ENCODE data around the gene PBX3.

DNA sequence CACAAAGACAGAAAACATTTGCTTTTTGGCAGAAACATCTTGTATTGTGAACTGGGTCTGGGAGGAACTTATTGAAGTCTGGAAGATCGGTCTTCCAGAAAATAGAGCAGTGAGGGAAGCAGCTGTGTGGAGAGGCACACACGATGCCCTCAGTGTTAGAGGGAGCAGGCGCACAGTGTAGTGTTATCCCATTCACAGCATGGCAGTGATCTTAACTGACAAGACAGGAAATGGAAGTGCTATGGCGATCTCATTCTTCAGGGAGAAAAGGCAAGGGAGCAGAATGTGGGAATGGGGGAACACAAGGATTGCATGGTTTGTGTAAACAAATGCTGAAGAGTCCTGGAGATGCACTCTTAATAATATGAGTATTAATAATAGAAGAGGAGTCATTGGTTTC lies 161.0 kb downstream of the PBX3 start:
- TF ChIP-seq, protein P1, sequence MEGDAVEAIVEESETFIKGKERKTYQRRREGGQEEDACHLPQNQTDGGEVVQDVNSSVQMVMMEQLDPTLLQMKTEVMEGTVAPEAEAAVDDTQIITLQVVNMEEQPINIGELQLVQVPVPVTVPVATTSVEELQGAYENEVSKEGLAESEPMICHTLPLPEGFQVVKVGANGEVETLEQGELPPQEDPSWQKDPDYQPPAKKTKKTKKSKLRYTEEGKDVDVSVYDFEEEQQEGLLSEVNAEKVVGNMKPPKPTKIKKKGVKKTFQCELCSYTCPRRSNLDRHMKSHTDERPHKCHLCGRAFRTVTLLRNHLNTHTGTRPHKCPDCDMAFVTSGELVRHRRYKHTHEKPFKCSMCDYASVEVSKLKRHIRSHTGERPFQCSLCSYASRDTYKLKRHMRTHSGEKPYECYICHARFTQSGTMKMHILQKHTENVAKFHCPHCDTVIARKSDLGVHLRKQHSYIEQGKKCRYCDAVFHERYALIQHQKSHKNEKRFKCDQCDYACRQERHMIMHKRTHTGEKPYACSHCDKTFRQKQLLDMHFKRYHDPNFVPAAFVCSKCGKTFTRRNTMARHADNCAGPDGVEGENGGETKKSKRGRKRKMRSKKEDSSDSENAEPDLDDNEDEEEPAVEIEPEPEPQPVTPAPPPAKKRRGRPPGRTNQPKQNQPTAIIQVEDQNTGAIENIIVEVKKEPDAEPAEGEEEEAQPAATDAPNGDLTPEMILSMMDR (IDR thresholded peaks at IDR 0.05) = no peak
- TF ChIP-seq POLR2A (IDR thresholded peaks at IDR 0.05) = no peak
